HepG2 (cell line): ENCODE results near the gene ZNF385B. TPM values are rescaled to one million over a fixed set of nuclear protein-coding genes. Genes with fewer than 3 reads are reported as not detected.
A peak's percentile ranks its signal among the peaks of the same experiment; 100 is the strongest.

ENCODE experiments used
- AHDC1 ChIP-seq: sonication (generic); formaldehyde crosslinking; IDR thresholded peaks from 2 replicates; pipeline ENCODE4 v1.5.1; 2020; ENCODE audit warnings: mild to moderate bottlenecking, missing genetic modification reagents, borderline replicate concordance
- ATF7-NPFF ChIP-seq: sonication (generic); formaldehyde crosslinking; IDR thresholded peaks from 2 replicates; pipeline ENCODE4 v1.8.1; 2023; ENCODE audit warnings: mild to moderate bottlenecking, low read depth, missing genetic modification reagents, moderate library complexity
- DPF2 ChIP-seq: sonication (generic); formaldehyde crosslinking; IDR thresholded peaks from 2 replicates; pipeline ENCODE4 v1.4.0; 2020; ENCODE audit warnings: mild to moderate bottlenecking, low read depth, missing genetic modification reagents, borderline replicate concordance
- DR1 ChIP-seq: sonication (generic); formaldehyde crosslinking; IDR thresholded peaks from 2 replicates; pipeline ENCODE4 v1.8.0; 2021; ENCODE audit warnings: mild to moderate bottlenecking, missing genetic modification reagents, inconsistent platforms
- KDM3A ChIP-seq: IDR thresholded peaks from 2 replicates; pipeline ENCODE4 v1.6.1; 2018; ENCODE audit warnings: low read depth, missing compliant biosample characterization
- MED13 ChIP-seq: sonication (generic); formaldehyde crosslinking; IDR thresholded peaks from 2 replicates; pipeline ENCODE4 v1.5.0; 2020; ENCODE audit warnings: missing genetic modification reagents
- NCOR1 ChIP-seq: fragments of 200-600 bp; sonication (generic); IDR thresholded peaks from 2 replicates; pipeline ENCODE4 v1.7.0; 2017; ENCODE audit warnings: antibody characterized with exemption, low read length, borderline replicate concordance
- PCBP1 ChIP-seq: fragments of 200-400 bp; formaldehyde crosslinking; IDR thresholded peaks from 2 replicates; pipeline ENCODE4 v1.6.1; 2017; ENCODE audit warnings: mild to moderate bottlenecking, low read depth, low read length, borderline replicate concordance
- PTBP1 ChIP-seq: fragments of 200-400 bp; formaldehyde crosslinking; IDR thresholded peaks from 2 replicates; pipeline ENCODE4 v1.6.1; 2018; ENCODE audit warnings: low read length, low read depth; ENCODE audit not compliant: poor library complexity, severe bottlenecking
- SAP130 ChIP-seq: IDR thresholded peaks from 2 replicates; pipeline ENCODE4 v1.6.1; 2016; ENCODE audit warnings: low read depth
- TGIF2 ChIP-seq: IDR thresholded peaks from 2 replicates; pipeline ENCODE4 v1.6.1; 2016; ENCODE audit warnings: control low read depth, missing compliant biosample characterization
- YEATS4 ChIP-seq: sonication (generic); formaldehyde crosslinking; IDR thresholded peaks from 2 replicates; pipeline ENCODE4 v1.4.0; 2020; ENCODE audit warnings: missing genetic modification reagents, borderline replicate concordance
- ZBED4 ChIP-seq: sonication (generic); formaldehyde crosslinking; IDR thresholded peaks from 2 replicates; pipeline ENCODE4 v1.4.0; 2020; ENCODE audit warnings: missing genetic modification reagents, borderline replicate concordance
- ZBTB3 ChIP-seq: sonication (generic); formaldehyde crosslinking; IDR thresholded peaks from 2 replicates; pipeline ENCODE4 v1.4.0; 2020; ENCODE audit warnings: low read depth, mild to moderate bottlenecking, moderate library complexity, missing genetic modification reagents, borderline replicate concordance
- ZMAT3 ChIP-seq: sonication (generic); formaldehyde crosslinking; conservative IDR thresholded peaks from 2 replicates; pipeline ENCODE4 v1.7.0; 2021; ENCODE audit warnings: missing genetic modification reagents
- ZNF10 ChIP-seq: sonication (generic); formaldehyde crosslinking; IDR thresholded peaks from 2 replicates; pipeline ENCODE4 v1.4.0; 2020; ENCODE audit warnings: mild to moderate bottlenecking, low read depth, missing genetic modification reagents, borderline replicate concordance
- ZNF331 ChIP-seq: sonication (generic); formaldehyde crosslinking; IDR thresholded peaks from 2 replicates; pipeline ENCODE4 v1.4.0; 2020; ENCODE audit warnings: missing genetic modification reagents
- ZNF552 ChIP-seq: sonication (generic); formaldehyde crosslinking; IDR thresholded peaks from 2 replicates; pipeline ENCODE4 v1.9.0; 2022; ENCODE audit warnings: missing genetic modification reagents, mild to moderate bottlenecking, borderline replicate concordance
- ZNF556 ChIP-seq: sonication (generic); formaldehyde crosslinking; IDR thresholded peaks from 2 replicates; pipeline ENCODE4 v1.4.0; 2020; ENCODE audit warnings: mild to moderate bottlenecking, missing genetic modification reagents, borderline replicate concordance
- ZNF709 ChIP-seq: sonication (generic); formaldehyde crosslinking; IDR thresholded peaks from 2 replicates; pipeline ENCODE4 v1.5.0; 2020; ENCODE audit warnings: mild to moderate bottlenecking, missing genetic modification reagents
- polyA plus RNA-seq, 8 experiments: library from polyadenylated mRNA; depleted of rRNA in 3 of 8; stranded (reverse) in 7 of 8; unstranded in 1 of 8; fragments of >200 nt; fragmentation: Illumina TruSeq in 4 of 8; extraction: Trizol in 4 of 8; gene quantifications; 2 replicates each; pipeline versions ENCODE4 v1.2.1 to v1.2.3, GENCODE V29; 2011 to 2016; ENCODE audit warnings: low read depth in 4 of 8, missing spikeins in 1 of 8, mixed read lengths in 1 of 8; ENCODE audit not compliant: insufficient read depth in 1 of 8
- total RNA-seq, 5 experiments: library from RNA; depleted of rRNA; stranded (reverse); fragments of >200 nt; fragmentation: Illumina TruSeq; extraction: Trizol; gene quantifications; 2 replicates each; pipeline ENCODE4 v1.2.3, GENCODE V29; 2016; ENCODE audit warnings: low read depth in 1 of 5

ZNF385B gene
- total and polyA plus RNA-seq, 2 of the 13 experiments (the other 11 are each of a cell fraction or from before 2014, with no cell fraction given), result 3.3 to 6.7 TPM

- TF ChIP-seq ZNF709 (CRISPR knock-in tag) (no peak), ZBTB3 (CRISPR knock-in tag) (no peak), ZNF331 (CRISPR knock-in tag) (peak; percentile 39; the same call in 1 of the 2 replicates), YEATS4 (CRISPR knock-in tag) (no peak), KDM3A (no peak), MED13 (CRISPR knock-in tag) (no peak), PTBP1 (no peak), ZBED4 (CRISPR knock-in tag) (no peak), AHDC1 (CRISPR knock-in tag) (peak; percentile 83; the same call in 1 of the 2 replicates), DPF2 (CRISPR knock-in tag) (0 out of 2 replicates have a peak, but pooled peaks have one; percentile 41), NCOR1 (peak; percentile 73; the same call in 1 of the 2 replicates), ZMAT3 (CRISPR knock-in tag) (no peak), ZNF552 (CRISPR knock-in tag) (no peak), SAP130 (CRISPR knock-in tag) (peak; percentile 48), ZNF10 (CRISPR knock-in tag) (no peak), TGIF2 (CRISPR knock-in tag) (no peak), PCBP1 (no peak), ZNF556 (no peak), DR1 (CRISPR knock-in tag) (no peak), ATF7-NPFF (CRISPR knock-in tag) (no peak)
These were observed 287.3 kb downstream of the ZNF385B start (continued) for GRCh38 chr2:179574061-179574519.
